ENCODE results near the gene MRPL21. TPM values are rescaled to one million over a fixed set of nuclear protein-coding genes. Genes with fewer than 3 reads are reported as not detected.

MRPL21 gene
- total RNA-seq, 1 donor from 2014 or later, result 52.5 TPM

DNA sequence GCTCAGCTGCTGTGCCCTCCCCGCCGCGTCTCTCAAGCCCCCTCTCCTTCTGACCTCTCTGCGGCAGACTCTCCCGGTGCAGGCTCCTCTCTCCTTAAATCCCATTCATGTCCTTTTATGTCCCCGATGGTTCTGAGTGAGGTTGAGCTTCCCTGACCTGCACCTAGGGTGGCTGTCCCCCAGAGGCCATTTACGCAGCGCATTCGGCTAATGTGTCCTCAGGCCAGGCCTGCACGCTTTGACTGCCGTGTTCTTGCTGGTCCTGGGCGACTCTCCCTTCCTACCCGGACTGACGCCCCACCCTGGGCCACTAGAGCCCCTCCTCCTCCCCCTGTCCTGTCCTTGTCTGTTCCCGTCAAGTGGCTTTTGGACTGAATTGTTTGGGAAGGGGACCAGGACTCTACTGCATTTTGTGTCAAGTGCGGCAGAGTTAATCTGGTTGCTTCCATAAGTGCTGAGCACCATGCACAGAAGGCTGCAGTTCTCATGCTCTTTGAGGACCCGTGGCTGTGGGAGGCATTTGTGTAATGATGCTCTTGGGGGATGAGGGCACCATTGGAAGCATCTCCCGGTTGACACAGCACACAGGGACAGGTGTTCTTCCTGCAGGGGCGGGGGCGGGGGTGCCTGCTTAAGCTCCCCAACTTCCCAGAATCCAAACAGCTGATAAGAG lies 37.2 kb upstream of the MRPL21 start:
- Mint-ChIP-seq H3K9me3 (no peaks in the 10 kb centered on the region), H3K27ac (no peak overlapping the region), H3K4me3 (no peak overlapping the region), H3K36me3 (peaks cover 9% of the 10 kb centered on the region), H3K27me3 (ENCODE audit: low read depth) (no peaks in the 10 kb centered on the region), H3K4me1 (peaks cover 3% of the 10 kb centered on the region)
- no peak for DNase-seq (ENCODE audit: low spot score in 2 of 2, unreplicated experiment in 2 of 2)
- TF ChIP-seq, protein P1, sequence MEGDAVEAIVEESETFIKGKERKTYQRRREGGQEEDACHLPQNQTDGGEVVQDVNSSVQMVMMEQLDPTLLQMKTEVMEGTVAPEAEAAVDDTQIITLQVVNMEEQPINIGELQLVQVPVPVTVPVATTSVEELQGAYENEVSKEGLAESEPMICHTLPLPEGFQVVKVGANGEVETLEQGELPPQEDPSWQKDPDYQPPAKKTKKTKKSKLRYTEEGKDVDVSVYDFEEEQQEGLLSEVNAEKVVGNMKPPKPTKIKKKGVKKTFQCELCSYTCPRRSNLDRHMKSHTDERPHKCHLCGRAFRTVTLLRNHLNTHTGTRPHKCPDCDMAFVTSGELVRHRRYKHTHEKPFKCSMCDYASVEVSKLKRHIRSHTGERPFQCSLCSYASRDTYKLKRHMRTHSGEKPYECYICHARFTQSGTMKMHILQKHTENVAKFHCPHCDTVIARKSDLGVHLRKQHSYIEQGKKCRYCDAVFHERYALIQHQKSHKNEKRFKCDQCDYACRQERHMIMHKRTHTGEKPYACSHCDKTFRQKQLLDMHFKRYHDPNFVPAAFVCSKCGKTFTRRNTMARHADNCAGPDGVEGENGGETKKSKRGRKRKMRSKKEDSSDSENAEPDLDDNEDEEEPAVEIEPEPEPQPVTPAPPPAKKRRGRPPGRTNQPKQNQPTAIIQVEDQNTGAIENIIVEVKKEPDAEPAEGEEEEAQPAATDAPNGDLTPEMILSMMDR (IDR thresholded peaks at IDR 0.05; ENCODE audit: unreplicated experiment), result no peak

DNA sequence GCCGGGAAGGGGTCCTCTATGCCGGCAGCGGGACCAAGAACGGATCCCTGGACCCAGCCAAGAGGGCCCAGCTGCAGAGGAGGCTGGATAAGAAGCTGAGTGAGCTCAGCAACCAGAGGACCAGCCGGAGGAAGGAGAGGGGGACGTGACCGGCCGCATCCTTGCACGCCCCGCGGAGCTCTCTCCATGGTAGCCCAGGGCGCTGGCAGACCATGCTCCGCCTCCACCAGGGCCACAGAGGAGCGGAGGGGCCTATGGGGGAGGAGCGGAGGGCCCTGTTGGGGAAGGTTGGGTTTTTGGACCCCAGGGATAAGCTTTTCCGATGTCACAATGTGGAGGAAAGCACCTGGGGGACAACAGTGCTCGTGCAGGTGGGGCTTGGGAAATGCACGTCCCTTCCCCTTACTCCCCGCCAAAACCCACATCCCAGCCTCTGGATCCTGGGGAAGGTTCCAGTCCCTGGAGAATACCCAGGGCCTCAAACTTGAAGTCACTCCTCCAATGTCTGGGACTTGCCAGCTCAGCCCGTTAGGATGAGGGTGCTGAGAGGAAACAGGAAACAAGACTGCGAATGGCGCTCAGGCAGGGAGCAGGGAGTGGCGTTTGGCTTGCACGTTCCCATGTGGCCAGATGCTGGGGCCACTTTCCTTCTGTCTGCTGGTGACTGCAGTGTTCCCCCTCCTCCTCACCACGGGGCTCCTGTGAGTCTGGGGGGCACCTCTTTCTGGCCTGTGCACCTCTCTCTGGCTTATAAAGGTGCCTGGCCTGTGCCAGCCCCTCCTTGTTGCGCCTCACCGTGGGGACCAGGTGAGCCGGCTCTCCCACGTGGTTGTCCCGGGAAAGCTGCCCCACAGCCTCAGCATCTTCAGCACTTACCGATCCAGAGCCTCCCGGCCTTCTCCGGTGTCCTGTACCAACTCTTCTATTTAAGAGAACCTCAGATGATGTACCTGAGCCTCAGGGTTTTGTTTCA lies 36.2 kb upstream of the MRPL21 start:
- Mint-ChIP-seq H3K4me3 (no peak overlapping the region), H3K9me3 (no peaks in the 10 kb centered on the region), H3K27me3 (ENCODE audit: low read depth) (no peaks in the 10 kb centered on the region), H3K36me3 (peaks cover 9% of the 10 kb centered on the region), H3K4me1 (no peaks in the 10 kb centered on the region), H3K27ac (no peak overlapping the region)
- TF ChIP-seq, protein P1 (IDR thresholded peaks at IDR 0.05; ENCODE audit: unreplicated experiment), result no peak
- no peak for DNase-seq (ENCODE audit: low spot score in 2 of 2, unreplicated experiment in 2 of 2)

DNA sequence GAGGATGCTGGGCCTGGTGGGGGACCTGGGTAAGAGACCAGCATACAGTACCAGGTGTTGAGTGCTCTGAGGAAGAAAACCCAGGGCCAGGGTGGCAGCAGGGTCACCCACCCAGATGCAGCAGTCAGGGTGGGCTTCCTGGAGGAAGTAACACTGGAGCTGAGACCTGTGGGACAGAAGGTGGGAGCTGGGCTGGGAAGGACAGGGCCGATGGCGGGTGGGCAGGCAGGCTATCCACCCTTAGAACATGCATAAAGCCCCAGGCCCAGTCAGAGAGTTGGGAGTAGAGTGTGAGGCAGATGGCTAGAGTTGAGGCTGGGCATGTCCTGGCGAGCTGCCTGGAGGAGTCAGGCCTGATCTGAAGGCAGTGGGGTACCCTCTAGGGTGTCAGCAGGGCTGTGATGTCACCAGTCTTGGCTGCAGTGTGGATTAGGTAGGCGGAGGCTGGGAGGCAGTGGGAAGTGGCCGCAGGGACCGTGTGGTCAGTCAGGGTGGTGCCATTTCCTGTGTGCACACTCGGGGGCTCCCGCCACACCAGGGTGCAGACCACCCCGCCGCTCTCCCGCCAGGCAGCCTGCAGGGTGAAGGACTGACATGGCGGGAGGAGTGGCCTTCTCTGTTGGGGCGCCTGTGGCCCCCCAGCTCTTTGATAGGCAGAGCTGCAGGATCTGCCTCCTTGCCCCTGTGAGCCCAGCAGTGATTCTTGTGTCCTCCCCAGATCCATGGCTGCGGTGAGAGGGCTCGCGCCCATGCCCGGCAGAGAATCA lies 35.4 kb upstream of the MRPL21 start:
- no peak overlapping the region for H3K4me3 Mint-ChIP-seq
- no peaks in the 10 kb centered on the region for H3K9me3 Mint-ChIP-seq
- TF ChIP-seq, protein P1 (IDR thresholded peaks at IDR 0.05; ENCODE audit: unreplicated experiment), result no peak
- peaks cover 9% of the 10 kb centered on the region for H3K36me3 Mint-ChIP-seq
- no peaks in the 10 kb centered on the region for H3K27me3 Mint-ChIP-seq (ENCODE audit: low read depth)
- no peak for DNase-seq (ENCODE audit: low spot score in 2 of 2, unreplicated experiment in 2 of 2)
- H3K27ac Mint-ChIP-seq, result no peak overlapping the region
- H3K4me1 Mint-ChIP-seq, result no peaks in the 10 kb centered on the region

DNA sequence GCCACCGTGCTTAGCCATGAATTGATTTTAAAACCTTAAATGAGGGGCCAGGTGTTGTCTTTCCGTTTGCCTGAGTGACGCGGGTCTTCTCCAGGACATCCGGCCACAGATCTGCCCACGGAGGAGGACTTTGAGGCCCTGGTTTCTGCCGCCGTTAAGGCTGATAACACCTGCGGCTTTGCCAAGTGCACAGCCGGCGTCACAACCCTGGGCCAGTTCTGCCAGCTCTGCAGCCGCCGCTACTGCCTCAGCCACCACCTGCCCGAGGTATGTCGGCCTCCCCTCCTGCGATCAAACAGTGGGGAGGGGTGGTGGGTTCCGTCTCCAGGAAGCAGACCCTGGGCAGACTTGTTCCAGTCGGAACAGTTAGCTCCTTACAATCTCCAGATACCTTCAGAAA lies 34.5 kb upstream of the MRPL21 start:
- no peak overlapping the region for H3K4me3 Mint-ChIP-seq
- TF ChIP-seq, protein P1 (IDR thresholded peaks at IDR 0.05; ENCODE audit: unreplicated experiment), result no peak
- DNase-seq (ENCODE audit: low spot score in 2 of 2, unreplicated experiment in 2 of 2), result no peak
- H3K27me3 Mint-ChIP-seq (ENCODE audit: low read depth), result no peaks in the 10 kb centered on the region
- peaks cover 13% of the 10 kb centered on the region for H3K36me3 Mint-ChIP-seq
- H3K4me1 Mint-ChIP-seq, result no peaks in the 10 kb centered on the region
- no peaks in the 10 kb centered on the region for H3K9me3 Mint-ChIP-seq
- no peak overlapping the region for H3K27ac Mint-ChIP-seq

Measured in mesothelial cell of epicardium (in vitro differentiated cells).